Daoy (cell line): ENCODE data around the gene GPC5. TPM values are rescaled to one million over a fixed set of nuclear protein-coding genes. Genes with fewer than 3 reads are reported as not detected.
"Not testable (repeated sequence)": the region's sequence is repeated elsewhere in the genome, so short reads cannot be mapped to it uniquely, and the experiment has no call there.

Source experiments
- DNase-seq: peaks from one replicate; pipeline ENCODE4 v3.0.0-alpha.2; 2015; ENCODE audit warnings: low read depth
- total RNA-seq: library from RNA; depleted of rRNA; stranded (reverse); fragments of >200 nt; shearing (Covaris generic); gene quantifications from 2 replicates; pipeline ENCODE4 v1.2.3, GENCODE V29; 2014

GPC5 gene
- total RNA-seq, 1 experiment from 2014 or later, result 0.06 TPM

DNA sequence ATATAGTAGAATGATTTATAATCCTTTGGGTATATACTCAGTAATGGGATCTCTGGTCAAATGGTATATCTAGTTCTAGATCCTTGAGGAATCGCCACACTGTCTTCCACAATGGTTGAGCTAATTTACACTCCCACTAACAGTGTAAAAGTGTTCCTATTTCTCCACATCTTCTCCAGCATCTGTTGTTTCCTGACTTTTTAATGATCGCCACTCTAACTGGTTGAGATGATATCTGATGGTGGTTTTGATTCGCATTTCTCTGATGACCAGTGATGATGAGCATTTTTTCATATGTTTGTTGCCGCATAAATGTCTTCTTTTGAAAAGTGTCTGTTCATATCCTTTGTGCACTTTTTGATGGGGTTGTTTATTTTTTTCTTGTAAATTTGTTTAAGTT lies 1140.7 kb downstream of the GPC5 start:
- not testable (repeated sequence) for DNase-seq

GRCh38 chr13:92547266-92547665 lies 1148.8 kb downstream of the GPC5 start:
- no peak for DNase-seq

- no peak for DNase-seq
Measured at GRCh38 chr13:92549276-92549675, 1150.9 kb downstream of the GPC5 start.

DNA sequence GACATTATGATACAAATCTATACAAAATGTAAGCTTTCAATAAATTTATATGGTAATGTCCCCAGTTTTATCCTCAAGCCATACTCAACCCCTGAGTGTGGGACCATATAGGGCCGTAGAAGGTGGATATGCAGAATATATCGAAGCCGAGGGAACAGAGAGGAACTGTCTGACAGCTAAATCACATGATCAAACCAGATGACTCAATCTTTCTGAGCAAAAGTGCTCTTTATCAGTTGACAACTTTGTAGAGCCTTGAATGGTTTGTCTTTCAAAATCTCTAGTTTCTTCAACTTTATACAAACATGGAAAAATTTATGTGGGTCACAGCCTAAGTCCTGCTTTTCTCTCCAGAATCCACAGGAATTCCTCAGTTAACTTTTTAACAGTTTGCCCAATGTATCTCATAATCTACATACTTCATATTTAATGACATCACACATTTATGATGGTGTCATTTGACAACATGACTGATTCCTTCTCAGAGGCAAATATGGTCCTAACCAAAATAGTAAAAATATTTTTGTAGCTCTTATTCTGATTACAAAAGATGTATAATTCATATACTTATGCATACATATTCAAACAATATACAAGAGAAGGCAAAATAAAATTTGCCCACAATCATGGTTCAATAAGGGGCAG lies 1155.2 kb downstream of the GPC5 start:
- DNase-seq, result no peak

DNA sequence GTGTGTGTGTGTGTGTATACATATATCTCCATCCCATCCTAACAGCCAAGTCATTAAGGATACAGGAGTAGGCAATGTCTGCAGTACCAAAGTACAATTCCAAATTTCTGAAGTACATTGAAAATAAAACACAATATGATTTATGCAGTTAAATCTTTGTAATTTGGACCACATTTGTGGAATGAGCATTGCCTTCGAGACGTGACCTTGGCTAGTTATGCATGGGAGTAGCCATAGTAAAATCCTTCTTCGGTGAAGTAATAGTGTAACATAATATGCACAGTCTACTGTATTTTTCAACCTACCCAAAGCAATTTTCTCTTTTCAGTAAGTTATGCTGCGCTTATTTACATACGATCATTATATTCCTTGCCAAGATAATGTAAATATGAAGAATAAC lies 1162.5 kb downstream of the GPC5 start:
- DNase-seq, result no peak

GRCh38 chr13:92564942-92565341 lies 1166.5 kb downstream of the GPC5 start:
- no peak for DNase-seq

DNA sequence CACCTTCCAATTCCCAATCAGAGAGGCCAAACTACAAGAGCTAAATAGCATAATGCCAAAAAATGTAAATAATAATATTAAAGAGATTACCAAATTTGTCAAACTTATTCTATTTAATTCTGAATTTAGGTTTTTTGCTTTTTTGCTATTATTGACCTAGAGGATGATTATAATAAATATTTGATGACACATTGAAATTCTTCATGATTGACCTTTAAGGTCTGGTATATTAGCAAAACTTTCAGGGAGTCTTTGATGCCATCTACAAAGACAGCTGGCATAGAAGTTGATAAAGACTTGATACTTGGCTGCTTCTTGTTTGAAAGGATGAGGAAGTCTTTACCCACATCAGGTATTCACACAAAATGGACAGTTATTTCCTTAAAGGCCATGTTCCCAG lies 1168.3 kb downstream of the GPC5 start:
- no peak for DNase-seq

DNA sequence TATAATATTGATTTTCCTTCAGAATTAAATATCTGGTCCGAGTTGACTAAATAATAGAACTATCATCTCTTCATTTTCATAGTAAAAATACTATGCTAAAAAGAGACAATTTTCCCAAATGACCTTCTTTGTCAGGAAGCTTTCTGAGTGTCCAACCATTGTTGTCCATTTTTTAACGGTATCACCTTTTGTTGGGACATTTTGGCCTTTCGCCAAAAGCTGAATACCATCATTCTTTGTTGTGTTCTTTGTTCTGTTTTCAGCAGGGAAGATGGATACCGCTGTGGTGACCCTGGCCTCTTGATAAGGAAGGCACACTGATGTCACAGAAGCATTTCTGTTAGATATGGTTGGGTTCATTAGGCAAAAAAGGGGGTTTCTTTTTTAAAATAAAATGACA lies 1173.8 kb downstream of the GPC5 start:
- no peak for DNase-seq

- DNase-seq, result peak; percentile 0
Measured at GRCh38 chr13:92573467-92574057, 1175.1 kb downstream of the GPC5 start.

GRCh38 chr13:92574499-92574898 lies 1176.1 kb downstream of the GPC5 start:
- no peak for DNase-seq

DNA sequence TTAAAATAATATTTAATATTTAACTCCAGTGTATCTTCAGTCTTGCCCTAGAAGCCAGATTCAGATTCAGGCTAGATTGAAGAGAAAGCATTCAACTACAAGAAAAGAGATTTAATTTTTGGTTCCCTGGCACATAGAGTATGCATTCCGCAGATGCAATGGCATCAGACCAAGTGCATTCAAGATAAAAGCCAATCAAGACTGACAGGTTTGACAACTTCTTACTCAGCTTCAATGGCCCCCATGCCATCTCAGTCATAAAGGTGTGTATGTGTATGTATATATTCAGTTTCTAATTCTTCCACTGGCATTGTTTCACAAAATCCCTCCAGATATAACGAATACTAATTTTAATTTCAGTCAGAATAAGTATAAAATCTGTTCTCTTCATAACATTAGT lies 1177.4 kb downstream of the GPC5 start:
- DNase-seq, result no peak

GRCh38 chr13:92578358-92578757 lies 1179.9 kb downstream of the GPC5 start:
- no peak for DNase-seq

DNA sequence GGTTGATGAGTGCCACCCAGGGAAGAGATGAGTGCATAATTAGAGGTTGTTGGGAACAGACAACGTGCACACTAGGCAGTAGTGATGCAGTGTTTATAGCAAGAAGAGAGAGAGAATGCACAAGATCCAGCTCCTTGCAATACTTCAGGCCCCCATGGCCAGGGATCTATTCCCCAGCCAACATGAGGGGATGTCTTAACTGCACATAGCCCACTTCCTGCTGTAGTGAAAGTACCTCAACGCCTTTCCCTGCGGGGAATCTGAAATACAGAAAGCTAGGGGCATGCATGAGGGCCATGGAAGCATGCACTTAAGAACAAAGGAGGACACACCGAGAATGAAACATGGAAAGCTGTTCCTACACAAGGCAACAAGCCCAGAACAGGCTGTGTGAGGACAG lies 1191.5 kb downstream of the GPC5 start:
- no peak for DNase-seq

DNA sequence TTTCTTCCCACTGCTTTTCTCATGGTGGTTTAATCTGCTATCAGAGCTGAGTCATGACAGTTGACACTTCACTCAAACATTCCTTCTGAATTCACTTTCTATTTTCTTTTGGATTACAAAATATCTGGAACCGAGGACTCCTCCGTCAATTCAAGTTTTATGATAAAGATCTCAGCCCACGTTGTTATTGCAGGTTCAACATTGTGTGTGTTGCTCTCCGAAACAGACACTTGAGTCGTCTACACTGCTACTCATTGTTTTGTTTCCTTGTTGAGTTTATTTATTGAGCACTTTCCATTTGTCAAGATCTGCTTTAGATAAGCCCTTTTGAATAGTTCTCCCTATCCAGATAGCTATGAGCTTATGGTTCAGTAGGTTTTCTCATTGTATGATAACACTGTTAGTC lies 1192.1 kb downstream of the GPC5 start:
- DNase-seq, result no peak

- no peak for DNase-seq
Measured at GRCh38 chr13:92591117-92591516, 1192.7 kb downstream of the GPC5 start.

DNA sequence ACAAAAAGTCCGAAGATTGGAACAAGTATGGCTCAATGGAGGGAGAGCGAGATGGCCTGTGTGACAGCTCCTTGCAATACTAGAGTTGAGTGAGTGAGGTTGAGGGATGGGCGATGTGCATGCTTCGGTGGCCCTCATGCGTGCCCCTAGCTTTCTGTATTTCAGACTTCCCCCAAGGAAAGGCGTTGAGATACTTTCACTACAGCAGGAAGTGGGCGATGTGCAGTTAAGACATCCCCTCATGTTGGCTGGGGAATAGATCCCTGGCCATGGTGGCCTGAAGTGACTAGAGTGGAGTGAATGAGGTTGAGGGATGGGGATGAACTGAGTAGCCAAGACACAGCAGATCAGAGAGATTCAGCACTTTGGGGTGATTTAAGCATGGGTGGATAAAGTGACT lies 1194.3 kb downstream of the GPC5 start:
- no peak for DNase-seq

- no peak for DNase-seq
Measured at GRCh38 chr13:92602560-92602959, 1204.1 kb downstream of the GPC5 start.

- no peak for DNase-seq
Measured at GRCh38 chr13:92609376-92609775, 1211.0 kb downstream of the GPC5 start.

- no peak for DNase-seq
Measured at GRCh38 chr13:92612892-92613291, 1214.5 kb downstream of the GPC5 start.

- DNase-seq, result no peak
Measured at GRCh38 chr13:92613921-92614320, 1215.5 kb downstream of the GPC5 start.

GRCh38 chr13:92621985-92622384 lies 1223.6 kb downstream of the GPC5 start:
- no peak for DNase-seq

DNA sequence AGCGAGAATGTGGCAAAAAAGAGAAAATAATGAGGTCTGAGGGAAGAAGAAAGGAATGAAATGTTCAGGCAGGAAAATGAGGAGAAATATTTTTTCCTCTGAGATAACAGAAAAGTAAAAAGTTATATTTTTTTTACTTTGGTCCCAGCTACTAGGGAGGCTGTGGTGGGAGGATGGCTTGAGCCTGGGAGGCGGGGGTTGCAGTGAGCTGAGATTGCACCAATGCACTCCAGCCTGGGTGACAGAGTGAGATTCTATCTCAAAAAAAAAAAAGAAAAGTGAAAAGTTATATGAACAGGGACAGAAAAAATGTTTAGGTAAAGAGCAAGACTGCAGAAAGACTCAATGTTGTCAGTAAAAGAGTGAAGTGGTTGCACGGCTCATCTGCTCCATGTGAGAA lies 1224.5 kb downstream of the GPC5 start:
- DNase-seq, result no peak

GRCh38 chr13:92626274-92626673 lies 1227.9 kb downstream of the GPC5 start:
- no peak for DNase-seq

GRCh38 chr13:92640936-92641335 lies 1242.5 kb downstream of the GPC5 start:
- no peak for DNase-seq
